Left kidney (tissue), 8 donors: ENCODE results near the gene CAMKMT. TPM values are rescaled to one million over a fixed set of nuclear protein-coding genes. Genes with fewer than 3 reads are reported as not detected.

Source experiments
- DNase-seq: peaks from one replicate; pipeline ENCODE4 v3.0.0-alpha.2; 2013
- long read RNA-seq, 8 donors: transcript quantifications; one replicate each; lab custom pipeline, GENCODE V29; 2026
- polyA plus RNA-seq: library from polyadenylated mRNA; unstranded; fragments of 120-200 nt; gene quantifications from one replicate; pipeline ENCODE4 v1.2.1, GENCODE V29; 2013; ENCODE audit not compliant: insufficient read length

CAMKMT gene
- polyA plus RNA-seq: 16.0 TPM
- long read RNA-seq, donor 1, partial matches to known transcripts: 0 of 2 reads
- long read RNA-seq, donor 1, other reads (novel, unspliced or antisense): 0 of 2 reads
- long read RNA-seq, donor 2, partial matches to known transcripts: 0 of 3 reads
- long read RNA-seq, donor 2, other reads (novel, unspliced or antisense): 0 of 3 reads
- long read RNA-seq, donor 3, partial matches to known transcripts: 0 of 2 reads
- long read RNA-seq, donor 3, other reads (novel, unspliced or antisense): 0 of 2 reads
- long read RNA-seq, donor 4, partial matches to known transcripts: 0 of 2 reads
- long read RNA-seq, donor 4, other reads (novel, unspliced or antisense): 0 of 2 reads
- long read RNA-seq, donor 5, transcript CAMKMT-210 (8 exons, 594 nt): major isoform, 9 of 9 reads
- long read RNA-seq, donor 5, partial matches to known transcripts: 0 of 9 reads
- long read RNA-seq, donor 5, other reads (novel, unspliced or antisense): 0 of 9 reads
- long read RNA-seq, donor 6, partial matches to known transcripts: 0 of 3 reads
- long read RNA-seq, donor 6, other reads (novel, unspliced or antisense): 0 of 3 reads
- long read RNA-seq, donor 7, transcript CAMKMT-210 (8 exons, 594 nt): major isoform, 8 of 9 reads
- long read RNA-seq, donor 7, partial matches to known transcripts: 0 of 9 reads
- long read RNA-seq, donor 7, other reads (novel, unspliced or antisense): 0 of 9 reads
- long read RNA-seq, donor 8, partial matches to known transcripts: 0 of 2 reads
- long read RNA-seq, donor 8, other reads (novel, unspliced or antisense): 0 of 2 reads

GRCh38 chr2:44361330-44362206, at the start of gene CAMKMT, which contains the start of gene PREPL:
Gene CAMKMT, plus strand, starts transcription at chr2:44361947.
Gene PREPL, minus strand, starts transcription at chr2:44361494. Its CDS starts 15,152 bp downstream, at chr2:44346342.
- DNase-seq: peak; percentile 98

GRCh38 chr2:44314362-44314761, 47.4 kb upstream of the CAMKMT start:
- no peak for DNase-seq

- DNase-seq: no peak
These were observed 45.8 kb upstream of the CAMKMT start for GRCh38 chr2:44315945-44316344.

- DNase-seq: no peak
These were observed 40.9 kb upstream of the CAMKMT start for GRCh38 chr2:44320832-44321231.

GRCh38 chr2:44321360-44321759, 40.4 kb upstream of the CAMKMT start:
- no peak for DNase-seq

GRCh38 chr2:44324971-44325426, 36.7 kb upstream of the CAMKMT start:
- DNase-seq: no peak

GRCh38 chr2:44325897-44326296, 35.9 kb upstream of the CAMKMT start:
- DNase-seq: no peak

- DNase-seq: no peak
These were observed 35.0 kb upstream of the CAMKMT start for GRCh38 chr2:44326548-44327264.

GRCh38 chr2:44328750-44329149, 33.0 kb upstream of the CAMKMT start:
- DNase-seq: no peak

GRCh38 chr2:44329343-44329742, 32.4 kb upstream of the CAMKMT start:
- no peak for DNase-seq

GRCh38 chr2:44330801-44331200, 30.9 kb upstream of the CAMKMT start:
- no peak for DNase-seq

- DNase-seq: no peak
These were observed 27.8 kb upstream of the CAMKMT start for GRCh38 chr2:44333994-44334393.

GRCh38 chr2:44335806-44336538, 25.8 kb upstream of the CAMKMT start:
- no peak for DNase-seq

- DNase-seq: no peak
These were observed 18.9 kb upstream of the CAMKMT start for GRCh38 chr2:44342854-44343253.

- DNase-seq: no peak
These were observed 14.2 kb upstream of the CAMKMT start for GRCh38 chr2:44347526-44347925.

GRCh38 chr2:44348400-44348799, 13.3 kb upstream of the CAMKMT start:
- DNase-seq: no peak

GRCh38 chr2:44349506-44349905, 12.2 kb upstream of the CAMKMT start:
- no peak for DNase-seq

GRCh38 chr2:44351088-44351487, 10.7 kb upstream of the CAMKMT start:
- DNase-seq: no peak

GRCh38 chr2:44351676-44352075, 10.1 kb upstream of the CAMKMT start:
- DNase-seq: no peak

- DNase-seq: no peak
These were observed 9.2 kb upstream of the CAMKMT start for GRCh38 chr2:44352510-44352909.

GRCh38 chr2:44354761-44355160, 7.0 kb upstream of the CAMKMT start:
- DNase-seq: no peak
